Left ventricle myocardium inferior (tissue), 1 donor: ENCODE data around the gene RNU1-3. TPM values are rescaled to one million over a fixed set of nuclear protein-coding genes. Genes with fewer than 3 reads are reported as not detected.

Experiments
- DNase-seq: peaks from one replicate; pipeline ENCODE4 v3.0.0-alpha.2; 2020
- H3K27ac ChIP-seq: fragments of 200-600 bp; replicated peaks from 2 replicates; pipeline ENCODE4 v1.8.0; 2021
- H3K27me3 ChIP-seq: fragments of 200-600 bp; 2 replicates; pipeline ENCODE4 v1.8.0; 2021; ENCODE audit warnings: low read depth
- H3K36me3 ChIP-seq: fragments of 200-600 bp; 2 replicates; pipeline ENCODE4 v1.8.0; 2021
- H3K4me1 ChIP-seq: fragments of 200-600 bp; 2 replicates; pipeline ENCODE4 v1.8.0; 2021
- H3K4me3 ChIP-seq: fragments of 200-600 bp; 2 replicates; pipeline ENCODE4 v1.8.0; 2021; ENCODE audit warnings: mild to moderate bottlenecking, moderate library complexity
- H3K9me3 ChIP-seq: fragments of 200-600 bp; replicated peaks from 2 replicates; pipeline ENCODE4 v1.8.0; 2021
- intact Hi-C: fragments of 100-400 bp; cut with micrococcal nuclease; formaldehyde crosslinking; loops from one replicate; pipeline ENCODE4 v1.11.0; 2022
- total RNA-seq: library from RNA; stranded (reverse); fragmentation: NEBNext Ultra II Directional; extraction: Animal tissue kit (Norgen Biotek cat#: 25700); gene quantifications from one replicate; pipeline ENCODE4 v1.2.1, GENCODE V29; 2021
- TF ChIP-seq, protein P1 (sequence below): fragments of 200-600 bp; IDR thresholded peaks from 2 replicates; pipeline ENCODE4 v1.8.0; 2021; ENCODE audit warnings: antibody characterized with exemption, mild to moderate bottlenecking, borderline replicate concordance
- donor health status: DM: no; HTN: yes; CAD: no; lungs with severe emphysema.

The RNU1-3 gene
- total RNA-seq, 1 donor from 2014 or later, result 6,072 TPM

DNA sequence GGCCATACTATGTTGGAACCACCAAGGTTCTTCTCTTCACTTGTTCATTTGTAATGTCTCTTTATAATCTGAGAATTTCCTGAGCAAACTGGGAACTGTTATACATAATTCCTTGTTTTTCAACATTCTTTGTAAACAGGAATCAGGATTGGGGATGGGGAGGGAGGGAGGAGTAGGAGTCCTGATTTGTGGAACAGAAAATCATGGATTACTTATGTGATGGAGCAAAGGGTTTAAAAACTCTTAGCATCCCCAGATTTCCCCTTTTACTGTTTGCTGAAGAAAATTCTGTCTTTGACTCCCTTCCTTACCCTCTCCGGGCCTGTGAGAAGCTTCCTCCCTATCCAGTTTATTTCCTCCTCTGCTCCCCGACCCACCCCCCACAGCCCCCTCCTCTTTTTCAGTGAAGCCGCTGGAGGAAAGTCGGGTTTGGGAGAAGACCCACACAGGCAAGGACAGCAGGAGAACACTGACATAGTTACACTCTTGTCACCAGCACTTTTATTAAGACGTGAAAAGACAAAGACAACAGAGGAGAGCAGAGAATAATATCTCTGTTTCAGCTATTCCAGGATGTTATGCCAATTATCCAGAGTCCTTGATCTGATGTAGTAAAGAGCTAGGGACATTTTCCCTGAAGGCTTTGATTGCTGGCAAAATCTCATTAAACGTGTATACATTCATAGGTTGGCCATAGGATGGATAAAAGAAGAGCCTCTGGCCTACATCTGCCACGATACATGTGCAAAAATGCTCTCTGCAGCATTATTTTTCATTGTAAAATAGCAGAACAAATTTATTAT is 48.8 kb downstream of the RNU1-3 start:
- H3K36me3 ChIP-seq, result peaks cover 31% of the 10 kb centered on the region
- TF ChIP-seq, protein P1, sequence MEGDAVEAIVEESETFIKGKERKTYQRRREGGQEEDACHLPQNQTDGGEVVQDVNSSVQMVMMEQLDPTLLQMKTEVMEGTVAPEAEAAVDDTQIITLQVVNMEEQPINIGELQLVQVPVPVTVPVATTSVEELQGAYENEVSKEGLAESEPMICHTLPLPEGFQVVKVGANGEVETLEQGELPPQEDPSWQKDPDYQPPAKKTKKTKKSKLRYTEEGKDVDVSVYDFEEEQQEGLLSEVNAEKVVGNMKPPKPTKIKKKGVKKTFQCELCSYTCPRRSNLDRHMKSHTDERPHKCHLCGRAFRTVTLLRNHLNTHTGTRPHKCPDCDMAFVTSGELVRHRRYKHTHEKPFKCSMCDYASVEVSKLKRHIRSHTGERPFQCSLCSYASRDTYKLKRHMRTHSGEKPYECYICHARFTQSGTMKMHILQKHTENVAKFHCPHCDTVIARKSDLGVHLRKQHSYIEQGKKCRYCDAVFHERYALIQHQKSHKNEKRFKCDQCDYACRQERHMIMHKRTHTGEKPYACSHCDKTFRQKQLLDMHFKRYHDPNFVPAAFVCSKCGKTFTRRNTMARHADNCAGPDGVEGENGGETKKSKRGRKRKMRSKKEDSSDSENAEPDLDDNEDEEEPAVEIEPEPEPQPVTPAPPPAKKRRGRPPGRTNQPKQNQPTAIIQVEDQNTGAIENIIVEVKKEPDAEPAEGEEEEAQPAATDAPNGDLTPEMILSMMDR, result no peak
- intact Hi-C loops, result no loop called here
- no peak for DNase-seq
- H3K27me3 ChIP-seq, result no peaks in the 10 kb centered on the region
- H3K4me1 ChIP-seq, result peaks cover 15% of the 10 kb centered on the region
- no peak overlapping the region for H3K27ac ChIP-seq
- H3K9me3 ChIP-seq, result no peaks in the 10 kb centered on the region
- no peak overlapping the region for H3K4me3 ChIP-seq

DNA sequence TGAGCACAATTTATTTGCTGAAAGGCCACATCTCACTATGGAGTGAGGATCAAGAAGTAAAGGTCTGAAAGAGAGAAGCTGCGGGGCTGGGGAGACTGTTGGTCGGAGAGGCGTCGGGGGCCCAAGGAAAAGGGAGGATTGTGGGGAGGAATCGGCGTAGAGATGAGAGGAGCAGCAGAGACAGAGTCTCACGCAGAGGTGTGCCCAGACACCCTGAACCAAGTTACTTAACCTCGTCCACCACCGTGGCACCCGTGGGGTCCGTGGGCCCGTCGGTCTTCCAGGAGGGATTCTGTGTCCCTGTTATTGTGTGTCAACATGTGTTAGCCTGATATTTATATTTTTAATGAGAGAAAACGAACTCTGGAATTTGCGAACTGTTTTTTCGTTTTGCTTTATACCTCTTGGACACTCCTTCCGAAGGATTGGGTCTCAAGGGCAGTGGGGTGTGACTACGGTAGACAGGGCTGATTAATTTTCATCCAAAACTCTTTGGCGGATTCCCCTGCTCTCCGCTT is 49.6 kb downstream of the RNU1-3 start:
- Histone ChIP-seq H3K4me3 (no peak overlapping the region), H3K4me1 (peaks cover 23% of the 10 kb centered on the region), H3K36me3 (peaks cover 23% of the 10 kb centered on the region), H3K27me3 (no peaks in the 10 kb centered on the region), H3K9me3 (no peaks in the 10 kb centered on the region), H3K27ac (no peak overlapping the region)
- TF ChIP-seq, protein P1, result no peak
- no peak for DNase-seq
- intact Hi-C loops, result no loop called here

Other genes starting within 250 kb of the RNU1-3 start
- not detected for gene SPATA21, start 229.5 kb downstream of the RNU1-3 start, total RNA-seq
- gene NECAP2, start 226.2 kb downstream of the RNU1-3 start, total RNA-seq, result 14.9 TPM
- gene RNU1-1, start 152.7 kb downstream of the RNU1-3 start, total RNA-seq, result 6,072 TPM
- gene NBPF1, start 53.4 kb downstream of the RNU1-3 start, total RNA-seq, result 9.7 TPM
- gene RNU1-4, start 73.6 kb upstream of the RNU1-3 start, total RNA-seq, result 6,072 TPM
- 6,072 TPM for gene RNU1-2, start 229.0 kb upstream of the RNU1-3 start, total RNA-seq